Measurements from ENCODE around the gene ZNF76. TPM values are rescaled to one million over a fixed set of nuclear protein-coding genes. Genes with fewer than 3 reads are reported as not detected.
A peak's percentile ranks its signal among the peaks of the same experiment; 100 is the strongest.

The ZNF76 gene
- total RNA-seq, 2 experiments from 2014 or later: 46.1 to 53.4 TPM

DNA sequence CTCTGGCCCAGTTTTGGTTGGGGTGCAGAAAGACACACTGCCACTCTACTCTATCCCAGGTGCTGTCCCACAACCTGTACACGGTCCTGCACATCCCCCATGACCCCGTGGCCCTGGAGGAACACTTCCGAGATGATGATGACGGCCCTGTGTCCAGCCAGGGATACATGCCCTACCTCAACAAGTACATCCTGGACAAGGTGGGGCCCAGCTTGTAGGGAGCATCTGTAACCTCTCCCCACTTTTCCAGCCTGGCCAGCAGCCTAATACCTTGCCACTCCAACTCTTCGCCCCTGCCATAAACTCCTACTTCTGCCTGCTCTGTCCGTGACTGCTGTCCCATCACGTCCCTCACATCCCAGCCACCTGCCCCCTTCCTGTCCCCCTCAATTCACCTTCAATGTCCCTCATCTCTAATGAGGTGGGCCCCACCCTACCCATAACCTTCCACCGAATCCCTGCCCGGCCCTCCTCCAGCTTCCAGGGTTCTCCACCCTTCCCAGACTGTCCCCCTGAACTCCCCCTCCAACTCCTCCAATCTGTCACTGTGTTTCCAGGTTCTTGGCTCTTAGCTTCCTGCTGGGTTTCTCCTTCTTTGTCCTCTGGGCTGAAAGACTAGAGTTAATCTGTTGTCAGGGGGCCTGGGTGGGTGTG lies 50.2 kb downstream of the ZNF76 start:
- Histone ChIP-seq H3K9me3 (ENCODE audit: control insufficient read depth in 1 of 2, insufficient read depth in 1 of 2, low read length in 2 of 2) (no peaks in the 10 kb centered on the region), H3K27me3 (ENCODE audit: control insufficient read depth in 1 of 2, insufficient read depth in 2 of 2, low read length in 2 of 2) (no peaks in the 10 kb centered on the region), H3K4me1 (ENCODE audit: insufficient read depth, low read length) (peaks cover 79% of the 10 kb centered on the region), H3K36me3 (ENCODE audit: insufficient read depth, low read length) (peaks cover 61% of the 10 kb centered on the region), H3K4me3 (ENCODE audit: low read length) (no peak overlapping the region), H3K27ac (ENCODE audit: low read depth in 1 of 2, low read length in 2 of 2) (peak overlapping the region; percentile 95)
- Mint-ChIP-seq H3K27ac (peak overlapping the region; percentile 99), H3K27me3 (no peaks in the 10 kb centered on the region), H3K9me3 (no peaks in the 10 kb centered on the region), H3K36me3 (ENCODE audit: low read depth) (peaks cover 86% of the 10 kb centered on the region), H3K4me1 (ENCODE audit: low read depth) (peaks cover 84% of the 10 kb centered on the region), H3K4me3 (peak overlapping the region; percentile 84)
- intact Hi-C loops (cut with DNase I, micrococcal nuclease): loop anchor here in 1 of 2 experiments (1.0 to 2.0 kb wide), 2 partner anchors 11 to 17 kb away; no protein-coding TSS in a partner anchor
- CTCF ChIA-PET: interaction anchor here (1.8 to 3.6 kb wide), 5 partner anchors 11 to 158 kb away, joined by 5 to 20 read pairs (median 6); partner anchors contain the start of genes DEF6, PPARD and RPL10A
- POLR2A ChIA-PET: interaction anchor here (0.6 to 9.4 kb wide), 8 partner anchors 9 to 719 kb away, joined by 3 to 74 read pairs (median 4); partner anchors contain the start of gene DEF6
- DNase-seq (peak in 1 of 14 experiments; percentile 24), ATAC-seq (ENCODE audit: poor library complexity) (no peak)
- TF ChIP-seq, protein P1, sequence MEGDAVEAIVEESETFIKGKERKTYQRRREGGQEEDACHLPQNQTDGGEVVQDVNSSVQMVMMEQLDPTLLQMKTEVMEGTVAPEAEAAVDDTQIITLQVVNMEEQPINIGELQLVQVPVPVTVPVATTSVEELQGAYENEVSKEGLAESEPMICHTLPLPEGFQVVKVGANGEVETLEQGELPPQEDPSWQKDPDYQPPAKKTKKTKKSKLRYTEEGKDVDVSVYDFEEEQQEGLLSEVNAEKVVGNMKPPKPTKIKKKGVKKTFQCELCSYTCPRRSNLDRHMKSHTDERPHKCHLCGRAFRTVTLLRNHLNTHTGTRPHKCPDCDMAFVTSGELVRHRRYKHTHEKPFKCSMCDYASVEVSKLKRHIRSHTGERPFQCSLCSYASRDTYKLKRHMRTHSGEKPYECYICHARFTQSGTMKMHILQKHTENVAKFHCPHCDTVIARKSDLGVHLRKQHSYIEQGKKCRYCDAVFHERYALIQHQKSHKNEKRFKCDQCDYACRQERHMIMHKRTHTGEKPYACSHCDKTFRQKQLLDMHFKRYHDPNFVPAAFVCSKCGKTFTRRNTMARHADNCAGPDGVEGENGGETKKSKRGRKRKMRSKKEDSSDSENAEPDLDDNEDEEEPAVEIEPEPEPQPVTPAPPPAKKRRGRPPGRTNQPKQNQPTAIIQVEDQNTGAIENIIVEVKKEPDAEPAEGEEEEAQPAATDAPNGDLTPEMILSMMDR (IDR thresholded peaks at IDR 0.05): no peak

DNA sequence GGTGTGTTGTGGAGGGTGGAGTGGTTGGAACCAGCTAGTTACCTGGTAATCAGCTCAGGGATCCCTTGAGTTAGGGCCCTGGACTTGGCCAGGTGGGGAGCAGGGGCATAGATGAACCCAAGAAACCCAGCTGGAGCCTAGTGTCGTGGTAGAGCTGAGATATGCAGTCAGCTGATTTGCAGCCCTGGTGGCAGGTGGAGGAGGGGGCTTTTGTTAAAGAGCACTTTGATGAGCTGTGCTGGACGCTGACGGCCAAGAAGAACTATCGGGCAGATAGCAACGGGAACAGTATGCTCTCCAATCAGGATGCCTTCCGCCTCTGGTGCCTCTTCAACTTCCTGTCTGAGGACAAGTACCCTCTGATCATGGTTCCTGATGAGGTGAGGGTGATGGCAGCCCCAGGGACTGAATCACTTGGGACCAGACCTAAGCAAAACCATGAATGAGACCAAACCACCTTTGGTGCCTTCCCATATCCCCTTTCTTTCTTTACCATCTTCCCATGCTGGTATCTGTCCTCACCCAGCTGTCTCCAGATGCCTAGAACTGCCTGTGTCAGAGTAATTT lies 50.8 kb downstream of the ZNF76 start:
- ChIA-PET POLR2A (interaction anchor here (0.6 to 9.4 kb wide), 10 partner anchors 7 to 719 kb away, joined by 3 to 74 read pairs (median 4); partner anchors contain the start of gene DEF6), CTCF (interaction anchor here (1.8 to 3.6 kb wide), 5 partner anchors 10 to 158 kb away, joined by 5 to 20 read pairs (median 6); partner anchors contain the start of genes DEF6, PPARD and RPL10A)
- Histone ChIP-seq H3K27ac (ENCODE audit: low read depth in 1 of 2, low read length in 2 of 2) (peak overlapping the region; percentile 95), H3K9me3 (ENCODE audit: control insufficient read depth in 1 of 2, insufficient read depth in 1 of 2, low read length in 2 of 2) (no peaks in the 10 kb centered on the region), H3K36me3 (ENCODE audit: insufficient read depth, low read length) (peaks cover 63% of the 10 kb centered on the region), H3K27me3 (ENCODE audit: control insufficient read depth in 1 of 2, insufficient read depth in 2 of 2, low read length in 2 of 2) (no peaks in the 10 kb centered on the region), H3K4me1 (ENCODE audit: insufficient read depth, low read length) (peaks cover 73% of the 10 kb centered on the region), H3K4me3 (ENCODE audit: low read length) (no peak overlapping the region)
- TF ChIP-seq, protein P1 (IDR thresholded peaks at IDR 0.05): no peak
- Mint-ChIP-seq H3K9me3 (no peaks in the 10 kb centered on the region), H3K27ac (peak overlapping the region; percentile 99), H3K27me3 (no peaks in the 10 kb centered on the region), H3K4me1 (ENCODE audit: low read depth) (peaks cover 90% of the 10 kb centered on the region), H3K4me3 (peak overlapping the region; percentile 84), H3K36me3 (ENCODE audit: low read depth) (peaks cover 91% of the 10 kb centered on the region)
- intact Hi-C loops (cut with DNase I, micrococcal nuclease): loop anchor here in 1 of 2 experiments (1.0 to 2.0 kb wide), 2 partner anchors 12 to 16 kb away; no protein-coding TSS in a partner anchor
- ATAC-seq (ENCODE audit: poor library complexity): peak; percentile 30
- DNase-seq: peak in 6 of 14 experiments; percentile 13 to 56 (median 48)

DNA sequence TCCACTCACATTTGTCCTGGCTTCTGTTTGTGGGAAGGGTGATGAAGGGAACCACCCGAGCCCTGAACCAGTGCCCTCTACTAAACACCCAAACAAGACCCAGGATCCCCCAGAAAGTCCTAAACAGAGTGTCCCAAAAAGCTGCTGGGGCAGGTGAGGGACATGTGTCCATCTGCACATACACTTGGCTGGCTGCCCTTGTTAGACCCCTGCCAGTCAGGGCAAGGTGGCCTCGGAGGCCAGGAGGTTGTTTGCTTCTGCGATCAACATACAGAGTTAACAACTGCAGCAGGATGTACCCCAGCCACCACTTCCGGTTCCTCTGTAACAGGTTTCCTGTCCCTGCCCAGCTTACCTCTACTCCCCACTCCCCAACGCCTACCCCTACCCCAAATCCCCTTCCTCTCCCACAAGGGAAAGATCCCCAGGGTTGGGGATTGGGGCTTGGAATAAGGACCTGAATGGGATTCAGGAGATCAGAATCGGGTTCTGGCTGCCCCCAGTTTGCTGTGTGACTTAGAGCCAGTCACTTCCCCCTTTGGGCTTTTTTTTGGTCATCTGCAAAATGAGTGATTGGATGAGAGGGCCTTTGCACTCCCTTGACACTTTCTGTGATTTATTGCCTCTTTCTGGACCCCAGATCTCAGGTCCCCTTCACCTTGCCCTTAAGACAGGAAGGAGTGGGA lies 52.0 kb downstream of the ZNF76 start:
- H3K4me3 Mint-ChIP-seq: peak overlapping the region; percentile 84
- Histone ChIP-seq H3K4me3 (ENCODE audit: low read length) (peak overlapping the region; percentile 46), H3K4me1 (ENCODE audit: insufficient read depth, low read length) (peaks cover 67% of the 10 kb centered on the region), H3K27ac (ENCODE audit: low read depth in 1 of 2, low read length in 2 of 2) (peak overlapping the region; percentile 95), H3K27me3 (ENCODE audit: control insufficient read depth in 1 of 2, insufficient read depth in 2 of 2, low read length in 2 of 2) (no peaks in the 10 kb centered on the region), H3K36me3 (ENCODE audit: insufficient read depth, low read length) (peaks cover 70% of the 10 kb centered on the region), H3K9me3 (ENCODE audit: control insufficient read depth in 1 of 2, insufficient read depth in 1 of 2, low read length in 2 of 2) (no peaks in the 10 kb centered on the region)
- ChIA-PET POLR2A (interaction anchor here (0.8 to 9.4 kb wide), 10 partner anchors 8 to 185 kb away, joined by 3 to 74 read pairs (median 4); partner anchors contain the start of genes DEF6 and FANCE), CTCF (interaction anchor here (0.8 to 3.6 kb wide), 8 partner anchors 8 to 156 kb away, joined by 3 to 20 read pairs (median 5); partner anchors contain the start of genes DEF6, PPARD and RPL10A)
- peaks cover 96% of the 10 kb centered on the region for H3K36me3 Mint-ChIP-seq (ENCODE audit: low read depth)
- H3K27ac Mint-ChIP-seq: peak overlapping the region; percentile 99
- H3K4me1 Mint-ChIP-seq (ENCODE audit: low read depth): peaks cover 97% of the 10 kb centered on the region
- ATAC-seq (ENCODE audit: poor library complexity): peak; percentile 84
- no peaks in the 10 kb centered on the region for H3K9me3 Mint-ChIP-seq
- intact Hi-C loops (cut with DNase I, micrococcal nuclease): loop anchor here in 1 of 2 experiments (1.0 to 2.0 kb wide), 2 partner anchors 10 to 15 kb away; no protein-coding TSS in a partner anchor
- no peaks in the 10 kb centered on the region for H3K27me3 Mint-ChIP-seq
- TF ChIP-seq, protein P1 (IDR thresholded peaks at IDR 0.05): no peak
- peak; percentile 35 to 81 (median 64) for DNase-seq

Data from CD4-positive, alpha-beta T cell (primary cell).